Loucy (cell line): ENCODE results near the gene RNF7.

Experiments used
- CTCF ChIP-seq: fragments of 200-600 bp; sonication (generic); conservative IDR thresholded peaks from 2 replicates; pipeline ENCODE4 v1.5.1; 2014; ENCODE audit warnings: mild to moderate bottlenecking, antibody characterized with exemption, low read length
- EZH2phosphoT487 ChIP-seq: fragments of 200-600 bp; IDR thresholded peaks from 2 replicates; pipeline ENCODE4 v1.6.1; 2018; ENCODE audit warnings: antibody characterized with exemption, mild to moderate bottlenecking, moderate library complexity, borderline replicate concordance

GRCh38 chr3:141783632-141784031 is 45.5 kb downstream of the RNF7 start:
- no peak for TF ChIP-seq CTCF
- no peak for TF ChIP-seq EZH2phosphoT487
